MCF 10A (cell line): ENCODE measurements around the gene WAS. TPM values are rescaled to one million over a fixed set of nuclear protein-coding genes. Genes with fewer than 3 reads are reported as not detected.

Experiments used
- BruUV-seq: library from RNA; stranded (reverse); fragments of 400-500 nt; replicated peaks from 2 replicates; lab custom pipeline; 2021; lab: Mats Ljungman, UMichigan
- CTCF ChIA-PET: fragments of 300-600 bp; sonication (Branson Sonifier 250); formaldehyde crosslinking; extraction: SDS; loops from one replicate; lab custom pipeline; 2021; ENCODE audit warnings: antibody characterized with exemption, inconsistent platforms; lab: Yijun Ruan, JAX
- POLR2A ChIA-PET: fragments of 300-600, 350-650 bp; sonication (Branson Sonifier 250); formaldehyde crosslinking; extraction: SDS; loops from one replicate; lab custom pipeline; 2020; ENCODE audit warnings: antibody characterized with exemption, inconsistent platforms; lab: Yijun Ruan, JAX
- DNase-seq: peaks from one replicate; pipeline ENCODE4 v3.0.0-alpha.2; 2018; ENCODE audit not compliant: unreplicated experiment
- H3K27ac Mint-ChIP-seq: one replicate; pipeline ENCODE4 v1.8.0; 2022; ENCODE audit warnings: mild to moderate bottlenecking, low read depth, mixed read lengths; ENCODE audit not compliant: unreplicated experiment
- H3K27me3 Mint-ChIP-seq: one replicate; pipeline ENCODE4 v1.8.0; 2022; ENCODE audit warnings: mixed read lengths; ENCODE audit not compliant: insufficient read depth, unreplicated experiment
- H3K36me3 Mint-ChIP-seq: one replicate; pipeline ENCODE4 v1.8.0; 2022; ENCODE audit warnings: mild to moderate bottlenecking, moderate library complexity, mixed read lengths; ENCODE audit not compliant: insufficient read depth, unreplicated experiment
- H3K4me1 Mint-ChIP-seq: one replicate; pipeline ENCODE4 v1.8.0; 2022; ENCODE audit warnings: mixed read lengths; ENCODE audit not compliant: insufficient read depth, unreplicated experiment
- H3K4me3 Mint-ChIP-seq: one replicate; pipeline ENCODE4 v1.8.0; 2022; ENCODE audit warnings: mild to moderate bottlenecking, moderate library complexity, mixed read lengths; ENCODE audit not compliant: unreplicated experiment
- H3K9me3 Mint-ChIP-seq: one replicate; pipeline ENCODE4 v1.8.0; 2022; ENCODE audit warnings: mixed read lengths; ENCODE audit not compliant: unreplicated experiment
- CTCF ChIP-seq: fragments of 200-600 bp; IDR thresholded peaks from one replicate; pipeline ENCODE4 v1.8.0; 2022; ENCODE audit warnings: antibody characterized with exemption, mild to moderate bottlenecking; ENCODE audit not compliant: unreplicated experiment
- intact Hi-C: fragments of 100-400 bp; cut with micrococcal nuclease; formaldehyde crosslinking; loops from 2 replicates; pipeline ENCODE4 v1.14.1; 2022
- total RNA-seq: library from RNA; stranded (reverse); gene quantifications from 2 replicates; pipeline ENCODE4 v1.2.3, GENCODE V29; 2022

WAS gene
- total RNA-seq, 1 experiment from 2014 or later: 0.37 TPM

GRCh38 chrX:48715072-48715471 is 31.5 kb downstream of the WAS start:
- peaks cover 16% of the 10 kb centered on the region for H3K9me3 Mint-ChIP-seq
- H3K27ac Mint-ChIP-seq: no peak overlapping the region
- intact Hi-C loops: no loop called here
- no peak for TF ChIP-seq CTCF
- ChIA-PET POLR2A (no interaction called here), CTCF (no interaction called here)
- H3K4me3 Mint-ChIP-seq: no peak overlapping the region
- H3K27me3 Mint-ChIP-seq: no peaks in the 10 kb centered on the region
- H3K36me3 Mint-ChIP-seq: no peaks in the 10 kb centered on the region
- no TSS peak for BruUV-seq
- DNase-seq: peak; percentile 3
- peaks cover 18% of the 10 kb centered on the region for H3K4me1 Mint-ChIP-seq

- H3K4me1 Mint-ChIP-seq: peaks cover 18% of the 10 kb centered on the region
- ChIA-PET POLR2A (no interaction called here), CTCF (no interaction called here)
- DNase-seq: no peak
- no peak overlapping the region for H3K27ac Mint-ChIP-seq
- no peaks in the 10 kb centered on the region for H3K36me3 Mint-ChIP-seq
- peaks cover 16% of the 10 kb centered on the region for H3K9me3 Mint-ChIP-seq
- no peaks in the 10 kb centered on the region for H3K27me3 Mint-ChIP-seq
- no peak for TF ChIP-seq CTCF
- intact Hi-C loops: no loop called here
- no TSS peak for BruUV-seq
- H3K4me3 Mint-ChIP-seq: no peak overlapping the region
Observed at GRCh38 chrX:48715876-48716502, 32.4 kb downstream of the WAS start.

GRCh38 chrX:48719958-48720357 is 36.4 kb downstream of the WAS start:
- Mint-ChIP-seq H3K4me3 (no peak overlapping the region), H3K36me3 (no peaks in the 10 kb centered on the region), H3K27ac (no peak overlapping the region), H3K9me3 (peaks cover 7% of the 10 kb centered on the region), H3K27me3 (no peaks in the 10 kb centered on the region), H3K4me1 (peaks cover 3% of the 10 kb centered on the region)
- intact Hi-C loops: no loop called here
- no peak for DNase-seq
- TF ChIP-seq CTCF: no peak
- POLR2A ChIA-PET: interaction anchor here (0.7 kb wide), 2 partner anchors 15 to 268 kb away, joined by 3 to 5 read pairs; no protein-coding TSS in a partner anchor
- CTCF ChIA-PET: no interaction called here
- BruUV-seq: no TSS peak

GRCh38 chrX:48720577-48721250 is 37.1 kb downstream of the WAS start:
- ChIA-PET CTCF (no interaction called here), POLR2A (interaction anchor here (0.7 kb wide), 1 partner anchor 568 kb away, joined by 3 read pairs; no protein-coding TSS in a partner anchor)
- H3K36me3 Mint-ChIP-seq: no peaks in the 10 kb centered on the region
- peaks cover 7% of the 10 kb centered on the region for H3K9me3 Mint-ChIP-seq
- no peaks in the 10 kb centered on the region for H3K27me3 Mint-ChIP-seq
- no peak overlapping the region for H3K4me3 Mint-ChIP-seq
- TF ChIP-seq CTCF: no peak
- BruUV-seq: no TSS peak
- H3K27ac Mint-ChIP-seq: no peak overlapping the region
- intact Hi-C loops: no loop called here
- no peak for DNase-seq
- H3K4me1 Mint-ChIP-seq: no peaks in the 10 kb centered on the region
